Central memory CD8-positive, alpha-beta T cell (primary cell): ENCODE results near the gene PGA3.
"Not testable (repeated sequence)": the region's sequence is repeated elsewhere in the genome, so short reads cannot be mapped to it uniquely, and the experiment has no call there.

Experiments used
- ATAC-seq: fragments of 150-1000 bp; cut with Tn5 transposase; replicated peaks from 2 replicates; pipeline ENCODE4 v1.10.0; 2022; ENCODE audit warnings: mild to moderate bottlenecking, moderate FRiP score, moderate number of reproducible peaks; ENCODE audit not compliant: poor library complexity, severe bottlenecking; ENCODE audit errors: extremely low read depth
- DNase-seq, 2 donors: peaks; one replicate each; pipeline ENCODE4 v3.0.0; 2021; ENCODE audit warnings: low spot score in 2 of 2
- H3K27ac Mint-ChIP-seq: one replicate; pipeline ENCODE4 v1.8.0; 2022; ENCODE audit warnings: low read depth, mild to moderate bottlenecking, moderate library complexity, mixed read lengths
- H3K27me3 Mint-ChIP-seq: one replicate; pipeline ENCODE4 v1.8.0; 2022; ENCODE audit warnings: mixed read lengths
- H3K36me3 Mint-ChIP-seq: one replicate; pipeline ENCODE4 v1.8.0; 2022; ENCODE audit warnings: mild to moderate bottlenecking, moderate library complexity, mixed read lengths; ENCODE audit not compliant: insufficient read depth
- H3K4me1 Mint-ChIP-seq: one replicate; pipeline ENCODE4 v1.8.0; 2022; ENCODE audit warnings: mixed read lengths
- H3K4me3 Mint-ChIP-seq: one replicate; pipeline ENCODE4 v1.8.0; 2022; ENCODE audit warnings: mild to moderate bottlenecking, moderate library complexity, mixed read lengths
- H3K9me3 Mint-ChIP-seq: one replicate; pipeline ENCODE4 v1.8.0; 2022; ENCODE audit warnings: mixed read lengths

PGA3 gene

GRCh38 chr11:61202950-61203746, at the start of gene PGA3:
TSS of gene PGA3 (plus strand) at chr11:61203515. CDS start at chr11:61203565, 50 bp downstream.
- ATAC-seq, H3K27ac Mint-ChIP-seq: not testable (repeated sequence)

GRCh38 chr11:61153593-61154095, 49.7 kb upstream of the PGA3 start:
- Mint-ChIP-seq H3K4me1 (peaks cover 13% of the 10 kb centered on the region), H3K9me3 (peaks cover 7% of the 10 kb centered on the region), H3K27me3 (no peaks in the 10 kb centered on the region), H3K36me3 (peaks cover 4% of the 10 kb centered on the region), H3K27ac (no peak overlapping the region), H3K4me3 (no peak overlapping the region)
- DNase-seq = no peak
- ATAC-seq = no peak

More at GRCh38 chr11:61202950-61203746, at the start of gene PGA3:
- H3K9me3 Mint-ChIP-seq, DNase-seq, H3K4me1 Mint-ChIP-seq, H3K4me3 Mint-ChIP-seq, H3K36me3 Mint-ChIP-seq: not testable (repeated sequence)
- peaks cover 46% of the 10 kb centered on the region for H3K27me3 Mint-ChIP-seq

DNA sequence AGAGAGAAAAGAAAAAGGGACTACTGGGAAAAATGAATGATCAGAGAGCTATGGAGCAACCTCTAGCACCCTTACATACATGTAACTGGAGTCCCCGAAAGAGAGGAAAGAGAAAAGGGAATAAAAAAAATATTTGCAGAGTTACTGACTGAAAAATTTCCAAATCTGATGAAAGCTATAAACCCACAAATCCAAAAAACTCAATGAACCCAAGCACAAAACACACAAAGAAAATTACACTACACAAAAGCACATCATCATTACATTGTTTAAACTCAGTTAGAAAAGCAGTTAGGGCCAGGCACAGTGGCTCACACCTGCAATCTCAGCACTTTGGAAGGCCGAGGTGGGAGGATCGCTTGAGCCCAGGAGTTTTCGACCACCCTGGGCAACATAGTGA, 48.8 kb upstream of the PGA3 start:
- H3K4me3 Mint-ChIP-seq = no peak overlapping the region
- peaks cover 7% of the 10 kb centered on the region for H3K9me3 Mint-ChIP-seq
- no peak overlapping the region for H3K27ac Mint-ChIP-seq

DNA sequence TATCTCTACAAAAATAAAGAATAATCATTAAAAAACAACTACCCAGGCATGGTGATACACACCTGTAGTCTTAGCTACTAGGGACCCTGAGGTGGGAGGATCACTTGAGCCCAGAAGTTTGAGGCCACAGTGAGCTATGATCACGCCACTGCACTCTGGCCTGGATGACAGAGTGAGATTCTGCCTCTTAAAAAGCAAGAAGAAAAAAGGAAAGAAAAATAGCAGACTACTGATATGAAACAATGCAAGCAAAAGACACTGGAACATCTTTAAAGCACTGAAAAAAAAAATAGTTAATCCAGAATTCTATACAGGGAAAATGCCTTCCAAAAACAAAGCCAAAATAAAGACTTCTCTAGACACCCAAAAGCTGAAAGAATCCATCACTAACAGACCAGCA, 48.0 kb upstream of the PGA3 start:
- H3K27me3 Mint-ChIP-seq = no peaks in the 10 kb centered on the region
- ATAC-seq = no peak
- H3K36me3 Mint-ChIP-seq = peaks cover 7% of the 10 kb centered on the region
- no peak for DNase-seq
- peaks cover 22% of the 10 kb centered on the region for H3K4me1 Mint-ChIP-seq
- H3K27ac Mint-ChIP-seq = no peak overlapping the region
- no peak overlapping the region for H3K4me3 Mint-ChIP-seq
- H3K9me3 Mint-ChIP-seq = peaks cover 7% of the 10 kb centered on the region

More for the DNA sequence above, 48.8 kb upstream of the PGA3 start:
- Mint-ChIP-seq H3K27me3 (no peaks in the 10 kb centered on the region), H3K36me3 (peaks cover 6% of the 10 kb centered on the region), H3K4me1 (peaks cover 17% of the 10 kb centered on the region)
- no peak for DNase-seq
- ATAC-seq = no peak

GRCh38 chr11:61155741-61156140, 47.6 kb upstream of the PGA3 start:
- Mint-ChIP-seq H3K36me3 (peaks cover 8% of the 10 kb centered on the region), H3K9me3 (peaks cover 7% of the 10 kb centered on the region), H3K27ac (peak overlapping the region; percentile 36), H3K4me1 (peaks cover 26% of the 10 kb centered on the region), H3K4me3 (no peak overlapping the region), H3K27me3 (no peaks in the 10 kb centered on the region)
- ATAC-seq (no peak), DNase-seq (no peak)

DNA sequence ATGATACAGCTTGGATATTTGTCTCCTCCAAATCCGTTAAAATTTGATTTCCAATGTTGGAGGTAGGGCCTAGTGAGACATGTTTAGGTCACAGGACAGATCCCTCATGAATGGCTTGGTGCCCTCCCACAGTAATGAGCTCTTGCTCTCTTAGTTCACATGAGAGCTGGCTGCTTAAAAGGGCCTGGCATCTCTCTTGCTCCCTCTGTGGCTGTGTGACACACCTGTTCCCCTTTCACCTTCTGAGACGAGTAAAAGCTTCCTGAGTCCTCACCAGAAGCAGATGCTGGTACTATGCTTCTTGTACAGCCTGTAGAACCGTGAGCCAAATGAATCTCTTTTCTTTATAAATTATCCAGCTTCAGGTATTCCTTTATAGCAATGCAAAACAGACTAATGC, 45.6 kb upstream of the PGA3 start:
- ATAC-seq (no peak), DNase-seq (no peak)
- peaks cover 22% of the 10 kb centered on the region for H3K36me3 Mint-ChIP-seq
- H3K27me3 Mint-ChIP-seq = no peaks in the 10 kb centered on the region
- no peak overlapping the region for H3K27ac Mint-ChIP-seq
- H3K4me3 Mint-ChIP-seq = no peak overlapping the region
- peaks cover 30% of the 10 kb centered on the region for H3K4me1 Mint-ChIP-seq
- H3K9me3 Mint-ChIP-seq = peaks cover 7% of the 10 kb centered on the region

- Mint-ChIP-seq H3K9me3 (peaks cover 7% of the 10 kb centered on the region), H3K4me3 (no peak overlapping the region), H3K4me1 (peaks cover 30% of the 10 kb centered on the region), H3K36me3 (peaks cover 22% of the 10 kb centered on the region), H3K27ac (no peak overlapping the region), H3K27me3 (no peaks in the 10 kb centered on the region)
- DNase-seq = no peak
- no peak for ATAC-seq
Observed at GRCh38 chr11:61158691-61159381, 44.5 kb upstream of the PGA3 start.

DNA sequence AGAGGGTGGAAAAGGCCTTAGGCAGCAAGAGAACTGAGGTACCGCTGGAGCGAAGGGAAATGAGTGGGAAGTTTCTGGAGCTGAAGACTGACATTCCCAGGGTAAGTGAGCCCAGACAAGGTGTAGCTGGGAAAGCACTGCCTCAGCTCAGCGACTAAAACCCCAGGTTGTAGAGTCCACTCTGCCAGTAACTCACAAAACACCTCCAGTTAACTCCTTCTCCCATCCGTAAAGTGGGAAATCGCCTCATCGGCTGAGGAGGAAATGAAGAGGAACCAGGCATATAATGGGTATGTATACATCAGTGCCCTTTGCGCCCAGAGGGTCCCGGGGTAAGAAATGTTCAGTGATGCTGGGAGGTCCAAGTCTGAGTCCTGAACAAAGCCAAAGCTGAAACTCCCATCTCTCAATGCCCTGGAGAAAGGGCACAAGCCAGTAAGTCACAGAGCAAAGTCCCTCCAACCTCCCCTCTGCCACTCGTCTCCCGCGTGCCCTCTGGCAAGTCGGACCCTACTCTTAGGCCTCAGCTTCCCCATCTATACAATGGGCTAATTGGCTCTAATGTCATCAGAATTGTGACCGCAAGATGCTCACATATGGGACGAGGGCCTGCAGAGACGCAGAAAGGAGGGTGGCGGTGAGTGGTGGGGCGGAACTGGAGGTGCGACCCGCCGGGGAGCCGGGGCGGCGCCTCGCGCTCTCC, 42.7 kb upstream of the PGA3 start:
- ATAC-seq (no peak), DNase-seq (no peak)
- Mint-ChIP-seq H3K27ac (peak overlapping the region; percentile 95), H3K36me3 (peaks cover 24% of the 10 kb centered on the region), H3K27me3 (no peaks in the 10 kb centered on the region), H3K4me3 (peak overlapping the region; percentile 82), H3K9me3 (no peaks in the 10 kb centered on the region), H3K4me1 (peaks cover 38% of the 10 kb centered on the region)

- DNase-seq (peak; percentile 90 to 92), ATAC-seq (peak; percentile 72)
- Mint-ChIP-seq H3K36me3 (peaks cover 24% of the 10 kb centered on the region), H3K27me3 (no peaks in the 10 kb centered on the region), H3K4me3 (peak within 1 kb of the TSS; percentile 82), H3K9me3 (no peaks in the 10 kb centered on the region), H3K4me1 (peaks cover 38% of the 10 kb centered on the region), H3K27ac (peak within 1 kb of the TSS; percentile 95)
Observed at GRCh38 chr11:61161190-61162091, 41.9 kb upstream of the PGA3 start, which contains the start of gene VPS37C. TSS of gene VPS37C (minus strand) at chr11:61161426. CDS start at chr11:61138829, 22,597 bp downstream.

- Mint-ChIP-seq H3K4me3 (peak overlapping the region; percentile 82), H3K4me1 (peaks cover 38% of the 10 kb centered on the region), H3K27me3 (no peaks in the 10 kb centered on the region), H3K9me3 (no peaks in the 10 kb centered on the region), H3K27ac (peak overlapping the region; percentile 95), H3K36me3 (peaks cover 24% of the 10 kb centered on the region)
- no peak for DNase-seq
- ATAC-seq = no peak
Observed at GRCh38 chr11:61162092-61162941, 41.0 kb upstream of the PGA3 start.

- DNase-seq = no peak
- no peaks in the 10 kb centered on the region for H3K27me3 Mint-ChIP-seq
- no peak overlapping the region for H3K4me3 Mint-ChIP-seq
- H3K36me3 Mint-ChIP-seq = peaks cover 20% of the 10 kb centered on the region
- H3K4me1 Mint-ChIP-seq = peaks cover 38% of the 10 kb centered on the region
- no peak for ATAC-seq
- no peak overlapping the region for H3K27ac Mint-ChIP-seq
- no peaks in the 10 kb centered on the region for H3K9me3 Mint-ChIP-seq
Observed at GRCh38 chr11:61163021-61163420, 40.3 kb upstream of the PGA3 start.
